Measurements from ENCODE around the gene WDR37.

DNA sequence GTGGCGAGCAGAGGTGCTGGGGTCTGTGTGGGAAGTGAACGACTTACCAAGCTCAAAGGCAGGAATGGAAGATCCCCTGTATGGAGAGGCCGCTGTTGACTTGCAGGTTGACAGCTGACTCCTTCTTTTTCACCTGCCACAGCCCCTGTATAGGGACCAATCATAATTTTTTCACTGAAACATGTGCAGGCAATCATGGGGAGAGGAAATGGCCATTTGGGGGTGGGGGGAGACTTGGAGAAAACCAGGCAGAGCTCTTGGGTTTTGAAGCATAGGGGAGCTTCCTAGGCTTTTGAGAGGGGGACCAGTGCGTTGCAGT is 101.4 kb downstream of the WDR37 start:
- TF ChIP-seq, protein P1, sequence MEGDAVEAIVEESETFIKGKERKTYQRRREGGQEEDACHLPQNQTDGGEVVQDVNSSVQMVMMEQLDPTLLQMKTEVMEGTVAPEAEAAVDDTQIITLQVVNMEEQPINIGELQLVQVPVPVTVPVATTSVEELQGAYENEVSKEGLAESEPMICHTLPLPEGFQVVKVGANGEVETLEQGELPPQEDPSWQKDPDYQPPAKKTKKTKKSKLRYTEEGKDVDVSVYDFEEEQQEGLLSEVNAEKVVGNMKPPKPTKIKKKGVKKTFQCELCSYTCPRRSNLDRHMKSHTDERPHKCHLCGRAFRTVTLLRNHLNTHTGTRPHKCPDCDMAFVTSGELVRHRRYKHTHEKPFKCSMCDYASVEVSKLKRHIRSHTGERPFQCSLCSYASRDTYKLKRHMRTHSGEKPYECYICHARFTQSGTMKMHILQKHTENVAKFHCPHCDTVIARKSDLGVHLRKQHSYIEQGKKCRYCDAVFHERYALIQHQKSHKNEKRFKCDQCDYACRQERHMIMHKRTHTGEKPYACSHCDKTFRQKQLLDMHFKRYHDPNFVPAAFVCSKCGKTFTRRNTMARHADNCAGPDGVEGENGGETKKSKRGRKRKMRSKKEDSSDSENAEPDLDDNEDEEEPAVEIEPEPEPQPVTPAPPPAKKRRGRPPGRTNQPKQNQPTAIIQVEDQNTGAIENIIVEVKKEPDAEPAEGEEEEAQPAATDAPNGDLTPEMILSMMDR (IDR thresholded peaks at IDR 0.05), result no peak
- TF ChIP-seq, protein P2, sequence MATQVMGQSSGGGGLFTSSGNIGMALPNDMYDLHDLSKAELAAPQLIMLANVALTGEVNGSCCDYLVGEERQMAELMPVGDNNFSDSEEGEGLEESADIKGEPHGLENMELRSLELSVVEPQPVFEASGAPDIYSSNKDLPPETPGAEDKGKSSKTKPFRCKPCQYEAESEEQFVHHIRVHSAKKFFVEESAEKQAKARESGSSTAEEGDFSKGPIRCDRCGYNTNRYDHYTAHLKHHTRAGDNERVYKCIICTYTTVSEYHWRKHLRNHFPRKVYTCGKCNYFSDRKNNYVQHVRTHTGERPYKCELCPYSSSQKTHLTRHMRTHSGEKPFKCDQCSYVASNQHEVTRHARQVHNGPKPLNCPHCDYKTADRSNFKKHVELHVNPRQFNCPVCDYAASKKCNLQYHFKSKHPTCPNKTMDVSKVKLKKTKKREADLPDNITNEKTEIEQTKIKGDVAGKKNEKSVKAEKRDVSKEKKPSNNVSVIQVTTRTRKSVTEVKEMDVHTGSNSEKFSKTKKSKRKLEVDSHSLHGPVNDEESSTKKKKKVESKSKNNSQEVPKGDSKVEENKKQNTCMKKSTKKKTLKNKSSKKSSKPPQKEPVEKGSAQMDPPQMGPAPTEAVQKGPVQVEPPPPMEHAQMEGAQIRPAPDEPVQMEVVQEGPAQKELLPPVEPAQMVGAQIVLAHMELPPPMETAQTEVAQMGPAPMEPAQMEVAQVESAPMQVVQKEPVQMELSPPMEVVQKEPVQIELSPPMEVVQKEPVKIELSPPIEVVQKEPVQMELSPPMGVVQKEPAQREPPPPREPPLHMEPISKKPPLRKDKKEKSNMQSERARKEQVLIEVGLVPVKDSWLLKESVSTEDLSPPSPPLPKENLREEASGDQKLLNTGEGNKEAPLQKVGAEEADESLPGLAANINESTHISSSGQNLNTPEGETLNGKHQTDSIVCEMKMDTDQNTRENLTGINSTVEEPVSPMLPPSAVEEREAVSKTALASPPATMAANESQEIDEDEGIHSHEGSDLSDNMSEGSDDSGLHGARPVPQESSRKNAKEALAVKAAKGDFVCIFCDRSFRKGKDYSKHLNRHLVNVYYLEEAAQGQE (IDR thresholded peaks at IDR 0.05; ENCODE audit: insufficient read depth in 1 of 2, low read depth in 2 of 2, low read length in 1 of 2), result no peak
- TF ChIP-seq POLR2AphosphoS5 (IDR thresholded peaks at IDR 0.05; ENCODE audit: low read depth, low read length) (no peak), TCF7L2 (IDR thresholded peaks at IDR 0.05; ENCODE audit: low read depth, low read length) (no peak)
